GM18502 (cell line): ENCODE results near the gene ACSM6.
"Not testable (repeated sequence)": the region's sequence is repeated elsewhere in the genome, so short reads cannot be mapped to it uniquely, and the experiment has no call there.

Source experiments
- ATAC-seq: cut with Tn5 transposase; IDR thresholded peaks from one replicate; pipeline ENCODE4 v1.9.1; 2021; ENCODE audit warnings: mild to moderate bottlenecking; ENCODE audit not compliant: unreplicated experiment, poor library complexity

Gene ACSM6

GRCh38 chr10:95214369-95214768 lies 20.3 kb downstream of the ACSM6 start:
- ATAC-seq = no peak

- peak; percentile 72 for ATAC-seq
Measured at GRCh38 chr10:95214793-95215192, 20.8 kb downstream of the ACSM6 start.

DNA sequence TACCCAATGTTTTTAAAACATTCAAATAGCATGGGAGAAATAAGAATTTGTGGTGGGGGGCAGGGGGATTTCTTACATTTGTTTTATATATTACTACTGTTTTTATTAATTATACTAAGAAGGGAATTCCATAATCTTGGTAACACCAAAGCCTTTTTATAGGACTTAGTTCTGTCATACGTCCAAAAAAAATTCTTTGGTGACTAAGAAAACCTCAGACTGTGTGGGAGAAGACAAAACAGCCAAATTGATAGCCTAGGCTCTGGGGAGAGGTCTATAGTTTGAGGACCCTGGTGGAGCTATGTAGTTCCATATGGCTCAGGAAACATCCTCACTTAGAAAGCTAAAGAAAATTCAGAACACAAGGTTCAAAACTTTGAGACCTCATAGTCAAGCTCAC lies 23.4 kb downstream of the ACSM6 start:
- ATAC-seq = no peak

- no peak for ATAC-seq
Measured at GRCh38 chr10:95220539-95220938, 26.5 kb downstream of the ACSM6 start.

- ATAC-seq = no peak
Measured at GRCh38 chr10:95221124-95221523, 27.1 kb downstream of the ACSM6 start.

GRCh38 chr10:95225136-95225535 lies 31.1 kb downstream of the ACSM6 start:
- ATAC-seq = no peak

GRCh38 chr10:95228934-95229723 lies 35.1 kb downstream of the ACSM6 start:
- ATAC-seq = not testable (repeated sequence)

DNA sequence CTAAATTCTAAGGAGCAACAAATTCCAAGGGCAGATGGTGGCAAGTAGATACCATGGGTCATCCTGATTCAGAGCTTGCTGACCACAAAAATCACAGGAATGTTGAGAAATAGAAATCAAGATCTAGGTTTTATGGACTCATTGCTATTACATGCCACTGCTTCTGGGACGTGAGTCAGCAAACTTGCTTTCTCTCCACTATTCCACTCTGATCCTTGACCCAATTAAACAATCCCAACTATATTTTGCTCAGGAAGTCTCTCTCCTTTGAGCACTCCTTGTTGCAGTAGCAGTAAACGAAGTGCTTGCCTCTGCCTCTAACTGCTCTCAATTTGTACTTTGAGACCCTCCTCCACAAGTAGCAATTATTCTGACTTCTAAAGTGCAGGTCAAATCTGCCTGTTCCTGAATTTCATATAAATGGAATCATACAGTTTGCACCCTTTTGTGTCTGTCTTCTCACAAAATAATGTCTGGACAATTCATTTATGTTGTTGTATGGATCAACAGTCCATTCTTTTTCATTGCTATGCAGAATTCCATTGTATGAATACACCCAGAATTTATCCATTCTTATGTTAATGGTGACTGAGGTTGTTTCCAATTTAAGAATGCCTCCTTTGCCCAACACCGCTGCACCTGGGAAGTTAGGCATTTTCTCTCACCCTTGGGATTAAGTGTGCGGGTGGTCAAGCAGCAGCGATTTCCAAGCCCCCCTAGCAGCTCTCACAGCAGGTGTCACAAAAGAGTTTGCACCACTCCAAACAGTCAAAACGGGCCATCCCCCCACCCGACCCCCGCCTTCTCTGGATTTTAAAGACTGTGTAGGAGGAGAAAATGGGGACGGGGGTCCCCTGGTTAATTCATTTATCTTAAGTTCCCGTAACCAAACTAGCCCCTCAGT lies 35.9 kb downstream of the ACSM6 start:
- ATAC-seq = no peak

DNA sequence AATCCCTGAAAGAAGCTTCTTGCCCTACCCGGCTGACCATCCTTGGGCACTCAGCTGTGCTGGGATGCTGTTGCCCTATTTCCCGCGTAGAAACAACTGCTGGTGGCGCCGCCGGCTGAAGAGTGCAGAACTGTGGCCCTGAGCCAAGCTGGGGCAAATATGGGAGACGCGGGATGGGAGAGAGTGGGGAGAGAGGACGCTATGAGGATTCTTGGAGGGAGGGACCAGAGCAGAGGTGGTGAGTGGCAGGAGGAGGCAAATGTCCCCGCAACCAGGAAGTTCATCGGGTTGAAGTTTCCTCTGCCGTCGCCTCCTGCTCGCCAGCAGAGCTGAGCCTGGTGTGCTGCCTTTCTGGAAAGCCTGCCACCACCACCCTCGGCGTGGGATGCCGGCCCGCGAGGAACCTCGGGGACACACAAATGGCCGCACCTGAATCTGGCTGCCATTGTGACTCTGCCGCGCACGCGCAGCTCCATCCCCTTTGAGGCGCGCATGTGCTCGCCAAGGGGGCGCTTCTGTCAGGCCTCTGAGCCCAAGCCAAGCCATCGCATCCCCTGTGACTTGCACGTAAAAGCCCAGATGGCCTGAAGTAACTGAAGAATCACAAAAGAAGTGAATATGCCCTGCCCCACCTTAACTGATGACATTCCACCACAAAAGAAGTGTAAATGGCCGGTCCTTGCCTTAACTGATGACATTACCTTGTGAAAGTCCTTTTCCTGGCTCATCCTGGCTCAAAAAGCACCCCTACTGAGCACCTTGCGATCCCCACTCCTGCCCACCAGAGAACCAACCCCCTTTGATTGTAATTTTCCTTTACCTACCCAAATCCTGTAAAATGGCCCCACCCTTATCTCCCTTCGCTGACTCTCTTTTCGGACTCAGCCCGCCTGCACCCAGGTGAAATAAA lies 36.9 kb downstream of the ACSM6 start:
- peak; percentile 64 for ATAC-seq

DNA sequence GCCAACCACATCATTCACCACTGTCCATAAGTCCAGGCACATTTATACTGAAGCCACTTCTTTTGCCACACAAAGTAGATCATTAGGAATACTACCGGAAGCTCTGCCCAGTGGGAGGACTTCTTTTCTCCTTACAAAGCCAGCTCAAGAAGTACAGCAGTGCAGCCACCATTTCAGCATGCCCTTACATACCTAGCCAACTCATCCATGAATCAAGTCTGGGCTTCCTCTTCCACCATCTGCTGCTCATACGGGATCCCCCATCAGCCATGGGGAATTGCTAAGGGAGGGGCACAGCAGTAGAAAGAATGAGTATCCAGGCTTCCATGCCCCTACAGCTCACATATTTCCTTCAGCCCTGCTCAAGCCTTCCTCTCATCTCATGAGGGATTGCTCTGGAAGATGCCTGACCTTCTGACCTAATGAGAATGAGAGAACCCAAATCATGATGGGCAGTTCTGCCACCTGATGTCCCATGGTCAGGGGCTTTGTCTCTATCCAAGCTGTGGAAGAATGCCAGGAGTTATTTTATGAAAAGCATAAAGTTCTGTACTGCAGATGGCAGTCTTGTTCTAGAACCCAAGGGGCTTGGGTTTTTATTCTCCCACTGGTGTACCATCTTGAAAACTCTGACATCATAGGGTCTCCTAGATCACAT lies 39.5 kb downstream of the ACSM6 start:
- no peak for ATAC-seq

DNA sequence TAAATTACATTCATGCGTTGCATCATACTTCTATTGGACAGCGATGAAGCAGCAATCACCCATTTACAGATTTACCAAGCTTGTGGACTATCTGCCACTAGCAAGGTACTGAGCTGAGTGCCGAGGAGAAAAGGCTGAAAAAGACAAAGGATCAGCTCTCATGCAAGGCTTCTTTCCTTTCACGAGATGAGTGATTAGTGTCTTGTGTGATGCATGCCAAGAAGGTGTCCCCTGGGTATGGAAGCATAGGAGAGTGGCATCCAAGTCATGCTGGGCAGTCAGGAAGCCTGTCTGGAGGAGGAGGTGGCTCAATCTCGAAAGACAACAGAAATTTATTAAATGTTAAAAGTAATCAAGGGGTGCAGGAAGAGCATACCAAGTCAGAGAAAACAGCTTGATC lies 40.9 kb downstream of the ACSM6 start:
- ATAC-seq = no peak

GRCh38 chr10:95235676-95236067 lies 41.6 kb downstream of the ACSM6 start:
- ATAC-seq = no peak

DNA sequence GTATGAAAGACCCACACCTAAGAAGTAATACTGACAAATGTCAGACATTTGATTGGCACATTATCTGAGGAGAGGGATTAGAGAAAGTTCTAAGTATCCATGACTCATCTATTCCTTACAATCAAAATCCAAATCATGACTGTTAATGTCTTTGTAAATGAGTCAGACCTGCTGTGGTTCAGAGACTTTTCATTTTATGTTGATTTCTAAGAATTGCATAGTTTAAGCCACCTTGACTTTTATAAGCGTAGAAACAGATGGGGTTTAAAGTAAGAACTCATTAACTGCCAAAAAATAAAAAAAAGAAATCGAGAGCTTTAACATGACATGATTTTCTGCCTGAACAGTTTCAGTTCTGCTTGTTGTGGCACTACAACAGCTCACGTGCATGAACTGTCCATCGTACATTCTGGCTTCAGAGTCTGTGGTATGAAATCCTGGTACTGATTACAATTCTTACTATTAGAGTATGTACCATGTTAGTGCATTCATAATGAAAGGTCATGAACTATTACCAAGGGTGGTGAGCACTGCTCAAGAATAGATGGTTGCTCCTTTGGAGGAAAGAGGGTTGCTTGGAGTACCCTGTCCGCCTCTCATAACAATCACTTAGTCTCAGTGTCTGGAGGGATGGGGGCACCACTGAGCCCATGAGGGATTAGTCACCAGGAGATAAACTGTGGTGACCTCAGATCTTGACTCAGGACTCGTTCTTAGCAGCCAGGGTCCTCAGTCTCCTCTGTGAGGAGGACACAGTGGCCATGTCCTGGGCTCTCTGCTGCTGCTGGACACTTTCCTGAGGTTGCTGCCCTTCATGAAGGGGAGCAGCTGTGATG lies 42.2 kb downstream of the ACSM6 start:
- ATAC-seq = peak; percentile 97

DNA sequence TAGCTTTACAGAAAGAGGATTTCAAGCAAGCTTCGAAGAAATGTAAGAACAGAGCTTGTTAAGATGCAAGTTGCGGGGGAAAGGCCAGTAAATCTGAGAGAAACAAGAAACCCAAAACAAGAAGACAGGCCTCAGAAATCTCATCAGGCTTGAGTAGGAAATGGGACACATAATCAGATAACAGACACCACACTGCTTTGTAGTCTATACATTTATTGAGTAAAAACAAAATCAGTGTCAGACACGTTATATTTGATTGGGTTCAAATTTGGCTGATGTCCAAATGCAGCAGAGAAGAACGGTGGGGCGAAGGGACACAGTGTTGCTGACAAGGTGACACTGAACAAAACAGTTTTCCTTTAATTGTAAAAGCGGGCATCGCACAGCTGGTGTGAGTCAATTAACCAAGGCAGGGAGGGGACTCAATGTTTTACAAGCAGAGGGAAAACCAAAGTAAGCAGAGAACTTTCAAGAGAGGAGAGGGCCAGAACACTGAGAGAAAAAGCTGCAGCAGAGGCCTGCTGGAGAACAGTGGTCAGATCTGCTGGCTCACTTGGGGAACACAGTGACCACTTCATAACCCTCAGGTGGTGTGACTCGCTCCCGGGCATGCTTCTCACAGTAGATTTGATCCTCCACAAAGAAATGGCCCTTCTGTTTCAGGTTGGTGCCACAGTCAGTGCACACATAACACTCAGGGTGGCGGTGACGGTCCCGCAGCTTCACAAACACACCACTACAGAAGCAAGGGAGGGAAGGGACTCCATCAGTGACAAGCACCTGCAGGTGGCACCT lies 43.5 kb downstream of the ACSM6 start:
- ATAC-seq = no peak

GRCh38 chr10:95240096-95240495 lies 46.1 kb downstream of the ACSM6 start:
- ATAC-seq = not testable (repeated sequence)

- no peak for ATAC-seq
Measured at GRCh38 chr10:95240811-95241210, 46.8 kb downstream of the ACSM6 start.

DNA sequence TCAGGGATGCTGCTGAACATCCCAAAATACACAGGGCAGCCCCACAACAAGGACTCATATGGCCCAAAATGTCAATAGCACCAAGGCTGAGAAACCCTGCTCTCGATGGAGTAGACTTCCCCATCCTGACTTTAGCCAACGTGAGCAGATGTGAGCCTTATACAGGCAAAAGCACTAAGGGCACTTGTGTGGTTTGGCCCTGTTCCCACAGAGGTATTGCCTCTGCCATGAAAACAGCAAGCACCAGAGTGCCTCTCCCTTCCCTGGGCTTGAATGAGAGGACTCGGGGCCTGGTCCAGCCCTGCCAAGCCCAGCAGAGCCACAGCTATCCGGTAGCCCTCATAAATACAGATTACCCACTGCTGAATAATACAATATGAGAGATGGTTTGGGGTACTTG lies 47.5 kb downstream of the ACSM6 start:
- no peak for ATAC-seq

- no peak for ATAC-seq
Measured at GRCh38 chr10:95242581-95243317, 48.7 kb downstream of the ACSM6 start.
